ENCODE measurements around the gene CLDN11. TPM values are rescaled to one million over a fixed set of nuclear protein-coding genes. Genes with fewer than 3 reads are reported as not detected.

Gene CLDN11
- polyA plus RNA-seq, 3 donors: 0.11 TPM; not detected in 2

DNA sequence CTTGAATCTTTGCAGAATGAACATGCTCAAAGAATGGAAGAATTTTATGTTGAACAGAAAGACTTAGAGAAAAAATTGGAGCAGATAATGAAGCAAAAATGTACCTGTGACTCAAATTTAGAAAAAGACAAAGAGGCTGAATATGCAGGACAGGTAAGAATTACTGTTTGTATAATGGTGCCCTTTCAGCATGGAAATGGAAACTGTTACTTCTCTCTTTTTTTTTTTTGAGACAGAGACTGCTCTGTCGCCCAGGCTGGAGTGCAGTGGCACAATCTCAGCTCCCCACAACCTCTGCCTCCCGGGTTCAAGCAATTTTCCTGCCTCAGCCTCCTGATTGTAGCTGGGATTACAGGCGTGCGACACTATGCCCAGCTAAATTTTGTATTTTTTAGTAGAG, 27.6 kb upstream of the CLDN11 start:
- H4K20me1 ChIP-seq (ENCODE audit: insufficient read depth, low read length): peaks cover 17% of the 10 kb centered on the region
- no peak for DNase-seq
- H3K36me3 ChIP-seq (replicated peaks in 1 of 2; ENCODE audit: control insufficient read depth in 1 of 2, insufficient read depth in 2 of 2, low read length in 2 of 2): peaks cover 21 to 49% of the 10 kb centered on the region in 2 donors
- no peak overlapping the region for H3K4me2 ChIP-seq (replicated peaks; ENCODE audit: extremely low read depth, low read length, poor library complexity, severe bottlenecking)
- TF ChIP-seq CTCF (IDR thresholded peaks at IDR 0.05): no peak
- H3K4me1 ChIP-seq (ENCODE audit: control insufficient read depth in 1 of 2, insufficient read depth in 2 of 2, low read length in 2 of 2): no peaks in the 10 kb centered on the region
- no peaks in the 10 kb centered on the region for H3K27me3 ChIP-seq (ENCODE audit: control insufficient read depth in 2 of 2, insufficient read depth in 2 of 2, low read length in 2 of 2)
- no peak overlapping the region for H3K27ac ChIP-seq (ENCODE audit: low read depth in 1 of 2, low read length in 2 of 2)
- peaks cover 41 to 48% of the 10 kb centered on the region in 2 donors for H3K36me3 Mint-ChIP-seq
- H3K4me1 Mint-ChIP-seq: no peaks in the 10 kb centered on the region
- H3K27me3 Mint-ChIP-seq (ENCODE audit: low read depth in 3 of 3): no peaks in the 10 kb centered on the region
- H3K4me3 Mint-ChIP-seq: no peak overlapping the region
- no peaks in the 10 kb centered on the region for H3K9me3 ChIP-seq (replicated peaks in 1 of 2; ENCODE audit: control insufficient read depth in 1 of 2, insufficient read depth in 1 of 2, low read length in 2 of 2)
- peaks cover 0 to 11% (median 5%) of the 10 kb centered on the region in 7 donors for H3K9me3 Mint-ChIP-seq
- no peak overlapping the region for H3K4me3 ChIP-seq (replicated peaks in 1 of 3; ENCODE audit: low read depth in 2 of 3, low read length in 3 of 3)
- intact Hi-C loops (cut with micrococcal nuclease): no loop called here
- H2AFZ ChIP-seq (ENCODE audit: insufficient read depth, low read depth, low read length, poor library complexity, severe bottlenecking): no peak overlapping the region
- peak overlapping the region in 1 of 7 donors; percentile 30 for H3K27ac Mint-ChIP-seq
- no peak overlapping the region for H3K9ac ChIP-seq (ENCODE audit: insufficient read depth, low read length, poor library complexity, severe bottlenecking)
- no peaks in the 10 kb centered on the region for H3K79me2 ChIP-seq (ENCODE audit: insufficient read depth, low read length)
- WGBS (ENCODE audit: insufficient coverage): no CpG with 5 or more reads among the region's 4 CpGs

- H3K9ac ChIP-seq (ENCODE audit: insufficient read depth, low read length, poor library complexity, severe bottlenecking): no peak overlapping the region
- H3K9me3 ChIP-seq (replicated peaks in 1 of 2; ENCODE audit: control insufficient read depth in 1 of 2, insufficient read depth in 1 of 2, low read length in 2 of 2): no peaks in the 10 kb centered on the region
- no peak for DNase-seq
- no peak overlapping the region for H3K4me3 ChIP-seq (replicated peaks in 1 of 3; ENCODE audit: low read depth in 2 of 3, low read length in 3 of 3)
- Mint-ChIP-seq H3K36me3 (peaks cover 5 to 11% of the 10 kb centered on the region in 2 donors), H3K27me3 (ENCODE audit: low read depth in 3 of 3) (no peaks in the 10 kb centered on the region), H3K4me1 (no peaks in the 10 kb centered on the region), H3K4me3 (no peak overlapping the region), H3K27ac (no peak overlapping the region), H3K9me3 (peaks cover 0 to 2% (median 0%) of the 10 kb centered on the region in 7 donors)
- H3K4me1 ChIP-seq (ENCODE audit: control insufficient read depth in 1 of 2, insufficient read depth in 2 of 2, low read length in 2 of 2): no peaks in the 10 kb centered on the region
- H3K27ac ChIP-seq (ENCODE audit: low read depth in 1 of 2, low read length in 2 of 2): no peak overlapping the region
- H3K27me3 ChIP-seq (ENCODE audit: control insufficient read depth in 2 of 2, insufficient read depth in 2 of 2, low read length in 2 of 2): no peaks in the 10 kb centered on the region
- H3K36me3 ChIP-seq (replicated peaks in 1 of 2; ENCODE audit: control insufficient read depth in 1 of 2, insufficient read depth in 2 of 2, low read length in 2 of 2): no peaks in the 10 kb centered on the region
- H2AFZ ChIP-seq (ENCODE audit: insufficient read depth, low read depth, low read length, poor library complexity, severe bottlenecking): no peak overlapping the region
- H3K4me2 ChIP-seq (replicated peaks; ENCODE audit: extremely low read depth, low read length, poor library complexity, severe bottlenecking): no peak overlapping the region
- TF ChIP-seq CTCF (IDR thresholded peaks at IDR 0.05): no peak
- 100% methylated on average over 3 of the region's 6 CpGs for WGBS (ENCODE audit: insufficient coverage)
- intact Hi-C loops (cut with micrococcal nuclease): no loop called here
- H3K79me2 ChIP-seq (ENCODE audit: insufficient read depth, low read length): no peaks in the 10 kb centered on the region
- H4K20me1 ChIP-seq (ENCODE audit: insufficient read depth, low read length): peaks cover 5% of the 10 kb centered on the region
Measured at GRCh38 chr3:170397685-170398084, 21.0 kb upstream of the CLDN11 start.
